Epithelial cell of esophagus (primary cell): ENCODE results near the gene FES.
A peak's percentile ranks its signal among the peaks of the same experiment; 100 is the strongest.

Experiments used
- DNase-seq: peaks from one replicate; pipeline ENCODE4 v3.0.0; 2010; ENCODE audit warnings: low read depth
- H3K4me3 ChIP-seq: 2 replicates; pipeline ENCODE4 v1.5.1; 2011; ENCODE audit warnings: mild to moderate bottlenecking, low read length, control low read depth
- CTCF ChIP-seq: IDR thresholded peaks from 2 replicates; pipeline ENCODE4 v1.5.1; 2011; ENCODE audit warnings: low read depth, mild to moderate bottlenecking, low read length, control low read depth, inconsistent platforms; ENCODE audit not compliant: insufficient read depth; ENCODE audit errors: missing control alignments

FES gene

GRCh38 chr15:90883976-90884718, at the start of gene FES:
Gene FES (plus strand): TSS chr15:90884504. CDS start chr15:90885046, 542 bp downstream.
- peak within 1 kb of the TSS; percentile 17 for H3K4me3 ChIP-seq
- no peak for TF ChIP-seq CTCF
- no peak for DNase-seq

DNA sequence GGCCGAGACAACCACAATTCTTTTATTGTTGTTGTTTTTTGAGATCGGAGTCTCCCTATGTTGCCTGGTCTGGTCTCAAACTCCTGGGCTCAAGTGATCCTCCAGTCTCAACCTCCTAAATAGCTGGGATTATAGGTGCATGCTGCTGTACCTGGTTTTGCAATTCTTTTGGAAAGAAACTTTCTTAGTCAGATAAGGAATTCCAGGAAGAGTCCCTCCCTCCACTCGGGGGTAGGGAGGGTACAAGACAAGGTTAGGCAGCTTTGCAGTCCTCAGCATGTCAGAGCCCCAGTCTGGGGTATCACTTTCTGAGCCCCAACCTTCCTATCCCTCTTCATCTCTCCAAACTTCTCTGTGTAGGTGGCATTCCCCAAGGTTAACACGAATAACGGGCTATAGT, 49.7 kb upstream of the FES start:
- no peak for TF ChIP-seq CTCF
- H3K4me3 ChIP-seq = no peak overlapping the region
- DNase-seq = no peak

DNA sequence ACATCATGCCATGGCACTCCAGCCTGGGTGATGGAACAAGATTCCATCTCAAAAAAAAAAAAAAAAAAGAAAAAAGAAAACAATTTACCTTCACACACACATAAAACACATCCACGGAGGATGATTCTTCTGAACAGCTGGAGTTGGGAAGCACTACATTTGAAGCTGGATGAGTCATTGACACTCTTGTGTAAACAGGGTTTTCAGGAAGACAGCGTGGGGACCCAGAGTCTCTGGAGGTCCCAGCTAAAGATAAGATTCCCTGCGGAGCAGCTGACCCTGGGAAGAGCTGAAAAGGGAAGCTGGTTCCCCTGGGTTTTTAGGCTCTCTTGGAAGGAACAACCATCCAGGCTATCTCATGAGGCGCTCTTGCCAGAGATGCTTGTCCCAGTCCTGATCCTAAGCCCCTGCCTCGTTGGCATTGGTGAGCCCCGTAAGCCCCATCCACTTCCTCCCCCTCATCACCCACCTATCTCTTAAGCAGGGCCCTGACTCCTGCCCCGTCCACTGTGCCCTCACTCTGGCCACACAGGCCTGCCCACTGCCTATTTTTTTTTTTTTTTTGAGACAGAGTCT, 47.9 kb upstream of the FES start:
- no peak overlapping the region for H3K4me3 ChIP-seq
- DNase-seq = peak; percentile 71
- no peak for TF ChIP-seq CTCF

DNA sequence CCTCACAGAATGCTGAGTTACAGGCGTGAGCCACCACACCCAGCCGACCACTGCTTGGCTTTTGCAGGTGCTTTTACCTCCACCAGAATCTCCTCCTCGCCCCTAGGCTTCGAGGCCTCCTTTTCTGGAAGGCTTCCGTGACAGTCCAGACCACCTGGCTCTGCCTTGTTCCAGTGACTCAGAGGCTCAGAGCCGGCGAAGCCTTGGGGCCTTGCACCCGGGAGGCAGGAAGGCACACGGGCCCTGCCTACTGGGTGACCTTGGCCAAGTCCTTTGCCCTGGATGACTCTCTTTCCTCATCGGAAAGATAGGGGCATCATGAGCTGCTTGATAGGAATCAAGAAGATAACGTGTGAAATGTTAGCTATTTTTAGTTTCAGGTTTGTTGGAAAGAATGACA, 47.2 kb upstream of the FES start:
- TF ChIP-seq CTCF = no peak
- no peak for DNase-seq

DNA sequence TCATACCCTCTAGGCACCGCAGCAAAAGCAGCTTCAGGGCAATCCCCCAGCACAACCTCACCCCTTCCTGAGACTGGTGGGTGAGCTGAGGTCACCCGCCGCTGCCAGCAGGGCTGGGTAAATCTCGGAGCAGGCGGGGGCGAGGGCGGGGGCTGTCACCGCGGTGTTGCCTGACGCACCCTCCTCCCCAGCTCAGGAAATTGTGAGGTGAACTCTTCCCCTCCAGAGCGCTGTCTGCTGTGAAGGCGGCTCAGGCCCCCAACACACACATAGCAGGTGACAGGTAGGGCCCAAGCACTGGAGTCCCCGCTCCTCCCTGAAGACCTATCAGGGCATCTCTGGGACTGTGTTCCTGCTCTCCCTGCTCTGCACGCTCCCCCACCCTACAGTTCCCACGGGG, 46.2 kb upstream of the FES start:
- TF ChIP-seq CTCF = no peak
- no peak for DNase-seq

More for the DNA sequence above, 47.2 kb upstream of the FES start:
- no peak overlapping the region for H3K4me3 ChIP-seq

DNA sequence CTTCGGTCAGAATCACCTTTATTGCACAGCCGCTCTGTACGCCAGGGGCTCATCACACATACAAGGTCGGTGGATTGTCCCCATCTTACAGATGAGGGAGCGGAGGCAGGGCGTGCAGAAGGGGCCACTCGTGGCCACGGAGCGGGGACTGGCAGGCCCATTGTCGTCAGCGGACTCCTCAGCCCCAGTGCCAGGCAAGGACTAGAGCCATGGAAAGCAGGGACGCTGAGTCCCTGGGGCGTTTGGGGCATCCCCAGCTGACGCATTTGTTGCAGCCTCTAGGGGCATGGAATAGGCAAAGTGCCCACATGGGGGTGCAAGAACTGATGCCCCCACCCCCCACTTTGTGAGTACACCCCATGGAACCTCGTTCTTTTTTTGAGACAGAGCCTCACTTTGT, 45.8 kb upstream of the FES start:
- DNase-seq = no peak
- TF ChIP-seq CTCF = no peak

More for the DNA sequence above, 46.2 kb upstream of the FES start:
- no peak overlapping the region for H3K4me3 ChIP-seq

More for the DNA sequence above, 45.8 kb upstream of the FES start:
- no peak overlapping the region for H3K4me3 ChIP-seq
